Stimulated activated CD8-positive, alpha-beta memory T cell treated with anti-CD3 and anti-CD28 coated beads, Interleukin-15, amount 100 ng/mL, for 4 hours (primary cell): ENCODE measurements around the gene LHFPL2.

Experiments used
- DNase-seq, 2 donors: peaks; one replicate each; pipeline ENCODE4 v3.0.0-alpha.2; 2020; ENCODE audit warnings: low read depth in 2 of 2

Gene LHFPL2

GRCh38 chr5:78640662-78641474 is 7.7 kb downstream of the LHFPL2 start:
- no peak for DNase-seq

GRCh38 chr5:78639791-78640190 is 8.8 kb downstream of the LHFPL2 start:
- no peak for DNase-seq

GRCh38 chr5:78638973-78639669 is 9.5 kb downstream of the LHFPL2 start:
- no peak for DNase-seq

- no peak for DNase-seq
These were observed 10.1 kb downstream of the LHFPL2 start for GRCh38 chr5:78638423-78638822.

GRCh38 chr5:78637468-78637867 is 11.1 kb downstream of the LHFPL2 start:
- DNase-seq, result no peak

GRCh38 chr5:78636682-78637081 is 11.9 kb downstream of the LHFPL2 start:
- no peak for DNase-seq

GRCh38 chr5:78634634-78635033 is 13.9 kb downstream of the LHFPL2 start:
- DNase-seq, result no peak

GRCh38 chr5:78634229-78634628 is 14.3 kb downstream of the LHFPL2 start:
- DNase-seq, result no peak

GRCh38 chr5:78633700-78634099 is 14.9 kb downstream of the LHFPL2 start:
- DNase-seq, result no peak

- DNase-seq, result no peak
These were observed 16.1 kb downstream of the LHFPL2 start for GRCh38 chr5:78632467-78632866.

GRCh38 chr5:78631931-78632330 is 16.6 kb downstream of the LHFPL2 start:
- no peak for DNase-seq

- DNase-seq, result no peak
These were observed 18.5 kb downstream of the LHFPL2 start for GRCh38 chr5:78630047-78630446.

- DNase-seq, result no peak
These were observed 18.9 kb downstream of the LHFPL2 start for GRCh38 chr5:78629624-78630023.

GRCh38 chr5:78628270-78628992 is 20.1 kb downstream of the LHFPL2 start:
- DNase-seq, result no peak

- no peak for DNase-seq
These were observed 20.8 kb downstream of the LHFPL2 start for GRCh38 chr5:78627766-78628165.

GRCh38 chr5:78627175-78627574 is 21.4 kb downstream of the LHFPL2 start:
- DNase-seq, result no peak

- no peak for DNase-seq
These were observed 22.5 kb downstream of the LHFPL2 start for GRCh38 chr5:78626009-78626571.

GRCh38 chr5:78624992-78625391 is 23.6 kb downstream of the LHFPL2 start:
- no peak for DNase-seq

GRCh38 chr5:78624011-78624541 is 24.5 kb downstream of the LHFPL2 start:
- DNase-seq, result no peak

GRCh38 chr5:78622302-78622971 is 26.1 kb downstream of the LHFPL2 start:
- DNase-seq, result no peak

- no peak for DNase-seq
These were observed 27.3 kb downstream of the LHFPL2 start for GRCh38 chr5:78621291-78621738.
